Activated CD4-positive, CD25-positive, alpha-beta regulatory T cell (primary cell): ENCODE results near the gene POMGNT1.

ENCODE experiments used
- DNase-seq, 4 experiments: peaks; one replicate each; lab custom pipeline; 2025; lab: John Stamatoyannopoulos, UW

The POMGNT1 gene

GRCh38 chr1:46183079-46183847, 15.0 kb downstream of the POMGNT1 start:
- DNase-seq: no peak

GRCh38 chr1:46181343-46182260, 16.6 kb downstream of the POMGNT1 start:
- no peak for DNase-seq

- DNase-seq: no peak
Observed at GRCh38 chr1:46180082-46180616, 18.1 kb downstream of the POMGNT1 start.

GRCh38 chr1:46179138-46180081, 18.8 kb downstream of the POMGNT1 start:
- peak; percentile 30 to 46 (median 34) for DNase-seq

- DNase-seq: no peak
Observed at GRCh38 chr1:46176211-46176865, 21.9 kb downstream of the POMGNT1 start, which contains the start of gene P3R3URF. Gene P3R3URF (minus strand): TSS chr1:46176488. CDS start chr1:46176471, 17 bp downstream.

- no peak for DNase-seq
Observed at GRCh38 chr1:46175243-46175642, 23.0 kb downstream of the POMGNT1 start.

GRCh38 chr1:46174448-46175231, 23.6 kb downstream of the POMGNT1 start, which contains the start of gene TSPAN1:
Gene TSPAN1 (plus strand): TSS chr1:46175087. CDS start chr1:46181108, 6,021 bp downstream.
- no peak for DNase-seq

GRCh38 chr1:46173361-46173856, 24.8 kb downstream of the POMGNT1 start:
- DNase-seq: no peak

GRCh38 chr1:46172321-46172720, 25.9 kb downstream of the POMGNT1 start:
- DNase-seq: no peak

- DNase-seq: no peak
Observed at GRCh38 chr1:46171871-46172270, 26.4 kb downstream of the POMGNT1 start.

GRCh38 chr1:46171351-46171750, 26.9 kb downstream of the POMGNT1 start:
- DNase-seq: no peak

GRCh38 chr1:46169811-46170454, 28.3 kb downstream of the POMGNT1 start:
- no peak for DNase-seq

- no peak for DNase-seq
Observed at GRCh38 chr1:46168477-46168876, 29.8 kb downstream of the POMGNT1 start.

GRCh38 chr1:46166521-46167462, 31.4 kb downstream of the POMGNT1 start:
- peak in 3 of 4 experiments; percentile 16 to 47 (median 40) for DNase-seq

GRCh38 chr1:46160212-46160611, 38.0 kb downstream of the POMGNT1 start:
- DNase-seq: no peak

GRCh38 chr1:46159516-46159915, 38.7 kb downstream of the POMGNT1 start:
- no peak for DNase-seq

GRCh38 chr1:46158312-46159281, 39.6 kb downstream of the POMGNT1 start:
- no peak for DNase-seq
